Stimulated activated CD8-positive, alpha-beta memory T cell treated with anti-CD3 and anti-CD28 coated beads, Interleukin-15, amount 100 ng/mL, for 24 hours (primary cell): ENCODE results near the gene IL5.
"Not testable (repeated sequence)": the region's sequence is repeated elsewhere in the genome, so short reads cannot be mapped to it uniquely, and the experiment has no call there.

ENCODE experiments used
- DNase-seq: peaks from one replicate; pipeline ENCODE4 v3.0.0-alpha.2; 2020; ENCODE audit warnings: low read depth

IL5 gene

GRCh38 chr5:132528866-132529634 lies 14.3 kb downstream of the IL5 start:
- no peak for DNase-seq

GRCh38 chr5:132528021-132528420 lies 15.3 kb downstream of the IL5 start:
- DNase-seq = no peak

GRCh38 chr5:132526974-132527564 lies 16.3 kb downstream of the IL5 start:
- no peak for DNase-seq

- DNase-seq = no peak
Observed at GRCh38 chr5:132526290-132526973, 16.9 kb downstream of the IL5 start.

GRCh38 chr5:132525299-132525724 lies 18.0 kb downstream of the IL5 start:
- DNase-seq = no peak

- DNase-seq = not testable (repeated sequence)
Observed at GRCh38 chr5:132524877-132525276, 18.4 kb downstream of the IL5 start.

- DNase-seq = not testable (repeated sequence)
Observed at GRCh38 chr5:132522067-132522466, 21.3 kb downstream of the IL5 start.

- DNase-seq = not testable (repeated sequence)
Observed at GRCh38 chr5:132513618-132514336, 29.5 kb downstream of the IL5 start.

- DNase-seq = no peak
Observed at GRCh38 chr5:132510076-132510475, 33.2 kb downstream of the IL5 start.

- no peak for DNase-seq
Observed at GRCh38 chr5:132506094-132506692, 37.1 kb downstream of the IL5 start.

- DNase-seq = no peak
Observed at GRCh38 chr5:132505641-132506040, 37.7 kb downstream of the IL5 start.

GRCh38 chr5:132504746-132505145 lies 38.6 kb downstream of the IL5 start:
- no peak for DNase-seq

GRCh38 chr5:132503244-132503643 lies 40.1 kb downstream of the IL5 start:
- DNase-seq = no peak

- no peak for DNase-seq
Observed at GRCh38 chr5:132501961-132502931, 41.1 kb downstream of the IL5 start.

- DNase-seq = no peak
Observed at GRCh38 chr5:132501629-132501956, 41.7 kb downstream of the IL5 start.

- DNase-seq = no peak
Observed at GRCh38 chr5:132500931-132501628, 42.2 kb downstream of the IL5 start.

GRCh38 chr5:132500244-132500930 lies 42.9 kb downstream of the IL5 start:
- DNase-seq = no peak

GRCh38 chr5:132499440-132500243 lies 43.7 kb downstream of the IL5 start:
- DNase-seq = no peak
